ENCODE measurements around the gene KRT34. TPM values are rescaled to one million over a fixed set of nuclear protein-coding genes. Genes with fewer than 3 reads are reported as not detected.

Gene KRT34
- total RNA-seq, 2 donors from 2014 or later, result not detected

DNA sequence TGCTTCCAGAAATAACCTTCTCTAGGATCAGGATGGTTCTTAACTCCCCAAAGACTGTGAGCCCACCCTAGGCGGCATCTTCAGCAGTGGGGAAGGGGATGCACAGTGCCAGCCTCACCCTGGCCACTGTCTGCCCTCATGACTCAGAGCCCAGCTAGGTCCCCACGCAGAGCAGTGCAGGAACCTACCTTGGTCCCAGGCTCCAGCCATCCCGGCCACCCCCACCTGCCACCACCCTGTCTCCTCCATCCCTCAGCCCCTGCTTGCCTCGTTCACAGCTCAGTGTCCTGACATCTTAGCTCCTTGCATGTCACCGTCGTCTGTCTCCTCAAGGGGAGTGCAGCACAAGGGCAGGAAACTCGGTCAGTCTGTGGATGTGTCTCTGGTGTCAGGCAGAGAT, 50.5 kb downstream of the KRT34 start:
- Mint-ChIP-seq H3K4me1 (peaks cover 28% of the 10 kb centered on the region), H3K4me3 (no peak overlapping the region), H3K27ac (no peak overlapping the region)

DNA sequence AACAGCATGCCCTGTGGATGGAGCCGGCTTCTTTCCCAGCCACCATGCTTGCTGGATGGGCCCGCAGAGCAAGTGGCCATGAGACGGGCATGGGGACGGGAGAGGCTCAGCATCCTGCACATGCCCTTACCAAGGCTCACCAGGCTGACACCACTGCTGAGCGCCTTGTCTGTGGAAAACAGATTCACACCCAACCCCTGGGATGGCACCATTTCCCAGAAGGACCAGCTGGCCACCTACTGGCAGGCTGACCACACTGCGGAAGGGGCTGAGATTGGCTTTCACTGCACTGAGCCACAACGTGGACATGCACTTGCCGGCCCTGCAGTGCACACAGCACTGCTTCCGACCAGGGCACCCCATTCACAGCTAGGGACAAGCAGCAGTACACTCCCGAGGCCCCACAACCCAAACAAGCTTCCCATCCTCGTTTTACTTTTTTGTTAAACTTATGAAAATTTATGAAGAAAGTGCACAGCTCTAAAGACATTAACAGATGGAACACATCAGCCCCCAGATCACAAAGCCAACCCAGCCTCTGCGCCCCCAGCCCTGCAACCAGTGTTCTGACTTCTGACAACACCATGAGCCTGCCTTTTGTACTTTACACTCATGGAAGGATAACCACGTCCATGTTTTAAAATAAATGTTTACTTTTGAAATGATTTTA, 52.7 kb downstream of the KRT34 start:
- Mint-ChIP-seq H3K4me1 (peaks cover 22% of the 10 kb centered on the region), H3K36me3 (ENCODE audit: low read depth) (no peaks in the 10 kb centered on the region), H3K27me3 (no peaks in the 10 kb centered on the region), H3K4me3 (no peak overlapping the region), H3K27ac (no peak overlapping the region)
- ATAC-seq (no peak), DNase-seq (no peak)
- no peaks in the 10 kb centered on the region for H3K9me3 ChIP-seq (ENCODE audit: control insufficient read depth, low read length, poor library complexity, severe bottlenecking)

More for the DNA sequence above, 50.5 kb downstream of the KRT34 start:
- Mint-ChIP-seq H3K36me3 (ENCODE audit: low read depth) (no peaks in the 10 kb centered on the region), H3K27me3 (no peaks in the 10 kb centered on the region)
- no peak for DNase-seq
- ATAC-seq, result no peak
- no peaks in the 10 kb centered on the region for H3K9me3 ChIP-seq (ENCODE audit: control insufficient read depth, low read length, poor library complexity, severe bottlenecking)

DNA sequence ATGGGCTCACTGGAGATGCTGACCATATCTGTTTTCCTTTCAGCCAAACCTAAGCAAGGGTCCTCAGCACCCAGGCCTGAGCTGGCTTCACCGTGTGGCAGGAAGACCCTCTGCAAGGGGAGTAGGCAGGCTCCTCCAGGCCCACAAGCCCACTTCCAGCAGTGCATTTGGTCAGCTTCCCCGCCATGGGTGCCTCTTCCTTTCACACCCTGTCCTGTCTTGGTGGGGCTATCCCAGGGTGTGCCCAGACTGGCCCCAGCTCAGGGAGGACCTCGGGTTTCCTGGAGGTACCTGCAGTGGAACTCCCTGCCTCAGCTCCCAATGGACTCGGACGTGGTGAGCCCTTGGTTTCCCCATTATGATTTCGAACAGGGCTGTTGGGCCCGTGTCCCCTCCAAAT, 53.9 kb downstream of the KRT34 start:
- Mint-ChIP-seq H3K4me1 (peaks cover 26% of the 10 kb centered on the region), H3K4me3 (no peak overlapping the region), H3K36me3 (ENCODE audit: low read depth) (no peaks in the 10 kb centered on the region), H3K27me3 (no peaks in the 10 kb centered on the region), H3K27ac (peak overlapping the region; percentile 94)
- no peak for DNase-seq
- no peak for ATAC-seq
- no peaks in the 10 kb centered on the region for H3K9me3 ChIP-seq (ENCODE audit: control insufficient read depth, low read length, poor library complexity, severe bottlenecking)

Other genes with a start within 250 kb of the KRT34 start
- not detected for gene KRTAP4-6, start 241.8 kb downstream of the KRT34 start, total RNA-seq
- not detected for gene KRTAP4-5, start 232.5 kb downstream of the KRT34 start, total RNA-seq
- gene KRTAP4-4, start 221.6 kb downstream of the KRT34 start, total RNA-seq, result not detected
- gene KRTAP4-3, start 214.1 kb downstream of the KRT34 start, total RNA-seq, result not detected
- gene KRTAP4-2, start 204.1 kb downstream of the KRT34 start, total RNA-seq, result not detected
- not detected for gene KRTAP4-1, start 197.4 kb downstream of the KRT34 start, total RNA-seq
- not detected for gene KRTAP9-1, start 192.4 kb downstream of the KRT34 start, total RNA-seq
- not detected for gene KRTAP9-2, start 155.7 kb downstream of the KRT34 start, total RNA-seq
- not detected for gene KRTAP9-3, start 149.9 kb downstream of the KRT34 start, total RNA-seq
- gene KRTAP9-8, start 144.3 kb downstream of the KRT34 start, total RNA-seq, result not detected
- gene KRTAP9-4, start 132.6 kb downstream of the KRT34 start, total RNA-seq, result not detected
- not detected for gene KRTAP9-9, start 126.9 kb downstream of the KRT34 start, total RNA-seq
- not detected for gene KRTAP9-6, start 116.9 kb downstream of the KRT34 start, total RNA-seq
- not detected for gene KRTAP9-7, start 106.6 kb downstream of the KRT34 start, total RNA-seq
- gene KRTAP29-1, start 79.5 kb downstream of the KRT34 start, total RNA-seq, result not detected
- under 1 TPM; 0.17 to 0.34 TPM for gene KRTAP16-1, start 73.0 kb downstream of the KRT34 start, total RNA-seq
- not detected for gene KRTAP17-1, start 66.6 kb downstream of the KRT34 start, total RNA-seq
- not detected for gene KRT33A, start 31.5 kb downstream of the KRT34 start, total RNA-seq
- gene KRT33B, start 12.5 kb downstream of the KRT34 start, total RNA-seq, result not detected
- gene KRT31, start 15.3 kb upstream of the KRT34 start, total RNA-seq, result not detected
- not detected for gene KRT37, start 42.3 kb upstream of the KRT34 start, total RNA-seq
- gene KRT38, start 58.7 kb upstream of the KRT34 start, total RNA-seq, result not detected
- not detected for gene KRT32, start 85.1 kb upstream of the KRT34 start, total RNA-seq
- gene KRT35, start 98.8 kb upstream of the KRT34 start, total RNA-seq, result not detected
- not detected for gene KRT36, start 107.6 kb upstream of the KRT34 start, total RNA-seq
- not detected for gene KRT13, start 123.3 kb upstream of the KRT34 start, total RNA-seq
- not detected for gene KRT15, start 136.6 kb upstream of the KRT34 start, total RNA-seq
- gene KRT19, start 146.0 kb upstream of the KRT34 start, total RNA-seq, result not detected
- gene KRT9, start 189.8 kb upstream of the KRT34 start, total RNA-seq, result not detected
- not detected for gene KRT14, start 204.6 kb upstream of the KRT34 start, total RNA-seq
- not detected for gene KRT16, start 230.5 kb upstream of the KRT34 start, total RNA-seq
- not detected for gene KRT17, start 242.3 kb upstream of the KRT34 start, total RNA-seq

All from T-helper 17 cell (primary cell).